HG03565 (cell line): ENCODE data around the gene PEAR1.

Source experiments
- ATAC-seq: cut with Tn5 transposase; IDR thresholded peaks from one replicate; pipeline ENCODE4 v1.9.1; 2021; ENCODE audit warnings: mild to moderate bottlenecking, moderate library complexity; ENCODE audit not compliant: unreplicated experiment

Gene PEAR1

DNA sequence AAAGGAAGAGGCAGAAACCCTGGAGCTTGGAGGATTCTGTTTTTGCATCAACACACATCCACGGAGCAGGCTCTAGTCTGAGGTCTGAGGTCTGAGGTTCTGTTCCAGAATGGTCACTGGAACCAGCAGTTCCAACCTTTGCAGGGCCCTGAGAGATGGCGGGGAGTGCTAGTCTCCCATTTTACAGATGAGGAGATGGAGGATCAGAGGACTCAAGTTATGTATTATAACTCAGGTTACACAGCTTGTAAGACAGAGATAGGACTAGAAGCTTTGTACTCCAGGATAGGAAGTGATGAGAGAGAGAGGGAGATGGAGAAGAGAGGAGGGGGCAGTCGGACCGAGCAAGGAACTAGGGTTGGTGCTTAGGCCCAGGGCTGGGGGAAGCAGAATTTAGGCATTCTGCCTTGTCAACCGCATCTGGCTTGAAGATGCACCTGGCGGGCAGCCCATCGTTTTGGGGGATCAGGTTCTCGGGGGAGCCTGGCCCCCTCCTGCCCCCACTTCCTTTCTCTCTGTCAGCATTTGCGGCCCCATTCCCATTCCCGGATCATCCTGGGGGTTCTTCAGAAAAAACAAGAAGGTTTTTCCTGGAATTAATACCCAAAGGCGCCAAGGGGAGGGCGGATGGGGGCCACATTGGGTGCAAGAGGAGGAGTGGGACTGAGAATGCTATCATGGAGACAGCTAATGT lies 5.6 kb downstream of the PEAR1 start:
- no peak for ATAC-seq

DNA sequence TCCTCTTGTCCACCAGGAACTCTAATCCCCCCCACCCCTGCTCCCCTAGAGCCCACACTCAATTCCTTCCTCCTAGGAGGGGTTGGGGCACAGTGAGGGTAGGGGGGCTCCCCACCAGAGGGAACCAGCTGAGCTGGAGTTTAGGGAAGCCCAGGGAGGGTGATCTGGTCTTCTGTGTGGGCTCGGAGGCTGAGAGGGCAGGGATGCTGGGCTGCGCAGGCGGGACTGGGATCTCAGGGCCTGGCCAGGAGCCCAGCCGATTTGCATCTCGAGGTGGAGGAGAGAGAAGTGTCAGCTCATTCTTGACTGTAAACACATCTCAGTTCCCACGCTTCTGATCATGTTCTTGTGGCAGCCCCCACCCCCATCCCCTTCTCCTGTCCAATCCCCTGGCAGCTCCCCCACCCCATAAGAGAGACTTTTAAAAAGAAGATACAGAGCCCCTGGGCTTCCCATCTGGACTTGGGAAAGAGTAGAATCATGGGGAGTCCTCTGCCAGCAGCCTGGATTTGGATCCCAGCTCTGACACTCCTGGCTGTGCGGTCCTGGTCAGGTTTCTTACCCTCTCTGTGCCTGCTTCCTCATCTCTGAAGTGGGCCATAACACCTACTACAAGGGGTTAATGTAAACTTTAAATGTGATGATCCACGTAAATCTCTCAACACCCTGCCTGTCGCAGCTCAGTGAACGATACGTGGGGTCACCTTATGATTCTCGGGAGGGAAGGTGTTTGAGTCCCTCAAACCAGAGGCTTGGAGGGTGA lies 6.6 kb downstream of the PEAR1 start:
- no peak for ATAC-seq

DNA sequence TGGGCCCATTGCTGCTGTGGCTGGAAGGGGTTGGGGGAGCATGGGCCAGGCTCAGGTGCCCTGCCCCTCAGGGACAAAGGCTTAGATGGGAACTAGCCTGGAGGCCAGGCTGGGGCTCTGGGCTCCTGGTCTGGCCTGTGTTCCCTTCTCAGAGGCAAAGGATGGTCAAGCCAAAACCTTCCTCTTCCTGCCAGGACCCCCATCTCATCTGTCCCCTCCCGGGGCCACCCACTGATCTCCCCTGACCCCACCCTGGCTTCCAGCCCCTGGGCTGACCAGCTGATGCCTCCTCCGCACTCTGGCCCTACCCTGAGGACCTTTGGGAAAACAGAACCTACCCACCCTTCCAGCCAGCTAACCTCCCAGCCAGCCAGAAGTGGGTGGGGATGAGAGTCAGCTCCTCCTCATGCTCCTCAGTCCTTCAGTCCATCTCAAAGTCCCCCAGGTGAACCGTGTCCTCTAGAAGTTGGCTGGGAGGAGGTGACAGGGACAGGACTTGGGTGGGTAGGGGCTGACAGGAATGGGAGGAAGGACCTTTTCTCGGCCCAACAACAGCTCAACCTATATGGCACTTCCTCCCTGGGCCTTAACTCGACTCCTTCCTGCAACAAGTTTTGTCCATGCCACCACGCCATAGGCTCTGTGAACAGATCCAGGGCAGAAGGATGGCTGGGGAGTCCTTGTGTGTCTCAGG lies 7.5 kb downstream of the PEAR1 start:
- ATAC-seq = no peak

- ATAC-seq = no peak
These were observed 8.0 kb downstream of the PEAR1 start for GRCh38 chr1:156901590-156901900.

GRCh38 chr1:156901966-156902915 lies 8.7 kb downstream of the PEAR1 start:
- ATAC-seq = no peak

DNA sequence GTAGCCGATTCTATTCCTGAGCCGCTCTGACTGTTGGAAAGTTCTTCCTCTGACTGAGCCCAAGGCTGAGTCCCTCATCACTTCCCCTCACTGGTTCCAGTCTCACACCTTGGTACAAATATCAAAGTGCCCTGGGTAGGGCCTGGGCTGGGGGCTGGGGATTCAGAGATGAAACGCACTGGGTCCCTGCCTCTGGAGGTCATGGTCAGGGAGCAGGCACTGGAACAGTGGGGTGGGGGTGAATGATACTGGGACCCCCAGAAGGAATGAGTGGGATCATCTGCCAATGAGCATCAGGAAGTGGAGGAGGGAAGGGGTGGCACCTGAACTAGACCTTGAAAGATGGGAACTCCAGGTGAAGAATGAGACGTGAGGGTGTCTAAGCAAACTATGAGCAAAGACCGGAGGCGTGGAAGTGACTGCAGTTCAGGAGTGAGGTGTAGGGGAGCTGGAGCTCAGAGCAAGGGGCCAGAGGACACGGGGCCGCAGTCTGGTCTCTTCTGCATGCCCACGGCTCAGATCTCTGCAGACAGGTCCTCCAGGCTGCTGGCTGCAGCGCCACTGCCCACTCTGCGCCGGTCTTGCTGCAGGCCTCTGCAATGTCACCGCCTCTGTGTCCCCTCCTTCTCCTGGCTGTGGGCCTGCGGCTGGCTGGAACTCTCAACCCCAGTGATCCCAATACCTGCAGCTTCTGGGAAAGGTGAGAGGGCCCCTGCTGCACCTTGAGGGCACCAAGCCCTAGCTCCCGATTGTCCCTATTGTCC lies 10.0 kb downstream of the PEAR1 start:
- no peak for ATAC-seq

- ATAC-seq = no peak
These were observed 10.9 kb downstream of the PEAR1 start for GRCh38 chr1:156904187-156904959.

DNA sequence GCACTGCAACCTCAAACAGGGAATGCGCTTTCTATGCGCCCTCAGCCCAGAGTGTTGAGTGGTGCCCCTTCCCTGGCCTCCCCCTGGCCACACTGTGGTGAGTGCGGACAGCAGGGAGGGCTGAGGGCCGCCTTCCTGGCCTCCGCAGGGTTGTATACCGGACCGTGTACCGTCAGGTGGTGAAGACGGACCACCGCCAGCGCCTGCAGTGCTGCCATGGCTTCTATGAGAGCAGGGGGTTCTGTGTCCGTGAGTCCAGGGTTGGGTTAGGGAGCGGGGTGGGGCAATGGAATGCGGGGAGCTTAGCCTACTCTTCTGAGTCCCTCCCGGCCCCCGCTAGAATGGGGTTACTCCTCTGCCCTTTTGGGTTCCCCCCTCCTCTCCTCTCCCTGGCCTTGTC lies 11.7 kb downstream of the PEAR1 start:
- no peak for ATAC-seq

DNA sequence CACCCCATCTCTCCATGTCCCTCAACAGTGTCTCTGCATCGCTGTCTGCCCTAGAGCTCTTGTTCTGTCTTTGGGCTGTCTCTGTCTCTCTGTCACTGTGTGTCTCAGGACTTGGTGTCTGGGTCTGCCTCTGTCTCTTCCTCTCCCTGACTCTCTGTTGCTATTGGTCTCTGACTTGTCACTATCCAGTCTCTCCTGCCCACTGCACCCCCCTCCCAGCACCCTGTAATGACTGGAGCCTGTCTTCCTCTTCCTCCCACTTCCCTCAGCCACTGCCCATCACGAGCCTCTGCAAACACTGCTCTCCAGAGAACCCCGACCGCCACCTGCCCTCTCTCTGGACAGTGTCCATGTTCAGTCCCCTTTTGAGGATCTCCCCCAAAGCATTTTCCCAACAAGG lies 12.1 kb downstream of the PEAR1 start:
- ATAC-seq = no peak

- no peak for ATAC-seq
These were observed 12.8 kb downstream of the PEAR1 start for GRCh38 chr1:156906206-156906906.

- ATAC-seq = no peak
These were observed 15.0 kb downstream of the PEAR1 start for GRCh38 chr1:156908541-156908940.

DNA sequence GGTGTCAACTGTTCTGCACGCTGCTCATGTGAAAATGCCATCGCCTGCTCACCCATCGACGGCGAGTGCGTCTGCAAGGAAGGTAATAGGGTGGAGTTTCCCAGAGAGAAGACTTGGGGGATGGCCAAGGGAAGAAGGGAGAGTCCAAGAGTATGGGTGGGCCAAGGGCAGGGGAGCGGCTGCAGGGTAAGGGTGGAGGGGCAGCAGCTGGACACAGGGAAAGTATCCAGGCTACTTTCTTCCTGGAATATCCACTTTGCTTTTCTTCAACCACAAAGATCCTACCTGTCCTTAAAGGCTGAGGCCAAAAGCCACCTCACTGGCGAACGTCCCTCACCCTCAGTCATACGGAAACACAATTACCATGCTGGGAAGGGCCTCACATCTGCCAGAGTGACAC lies 15.4 kb downstream of the PEAR1 start:
- ATAC-seq = no peak

GRCh38 chr1:156909671-156910070 lies 16.2 kb downstream of the PEAR1 start:
- ATAC-seq = no peak

DNA sequence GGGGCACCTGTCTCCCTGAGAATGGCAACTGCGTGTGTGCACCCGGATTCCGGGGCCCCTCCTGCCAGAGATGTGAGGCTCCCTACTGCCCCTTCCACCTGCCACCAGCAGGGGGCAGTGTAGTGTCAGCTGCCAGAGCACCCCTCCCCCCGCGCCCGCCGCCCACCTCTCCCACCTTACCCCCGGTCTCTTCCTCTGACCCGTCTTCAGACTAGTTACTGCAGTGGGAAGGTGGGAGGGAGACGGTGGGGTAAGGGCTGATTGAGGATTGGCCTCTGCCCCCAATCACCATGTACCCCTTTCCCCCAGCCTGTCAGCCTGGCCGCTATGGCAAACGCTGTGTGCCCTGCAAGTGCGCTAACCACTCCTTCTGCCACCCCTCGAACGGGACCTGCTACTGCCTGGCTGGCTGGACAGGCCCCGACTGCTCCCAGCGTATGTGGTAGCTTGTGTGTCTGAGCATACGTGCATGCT lies 16.8 kb downstream of the PEAR1 start:
- ATAC-seq = no peak

DNA sequence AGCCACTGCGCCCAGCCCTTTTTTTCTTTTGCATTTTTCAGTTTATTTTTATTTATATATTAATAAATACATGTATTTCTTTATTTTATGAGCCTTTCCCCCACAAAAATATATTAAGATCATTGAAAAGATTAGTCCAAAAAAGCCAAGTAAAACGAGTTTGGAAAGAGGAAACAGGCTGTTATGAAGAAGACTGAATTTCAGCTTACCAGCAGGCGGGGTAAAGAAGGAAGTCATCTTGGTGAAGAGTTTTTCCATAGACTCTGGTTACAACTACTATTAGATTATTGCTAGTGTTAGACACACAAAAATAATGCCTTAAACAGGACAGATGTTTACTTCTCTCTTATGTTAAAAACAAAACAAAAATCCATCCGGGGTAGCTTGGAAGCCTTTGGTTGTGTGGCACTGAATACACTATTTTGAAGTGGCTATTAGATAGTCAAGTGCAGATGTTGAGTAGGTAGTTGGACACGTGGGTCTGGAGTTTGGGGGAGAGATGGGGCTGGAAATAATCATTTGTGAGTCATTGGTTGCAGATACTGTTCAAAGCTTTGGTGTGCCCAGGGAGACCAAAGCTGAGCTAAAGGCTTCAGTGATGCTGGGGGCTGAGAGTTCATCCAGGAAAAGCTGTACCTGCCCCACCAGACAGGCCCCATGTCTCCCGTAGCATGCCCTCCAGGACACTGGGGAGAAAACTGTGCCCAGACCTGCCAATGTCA lies 18.2 kb downstream of the PEAR1 start:
- ATAC-seq = no peak

- no peak for ATAC-seq
These were observed 18.8 kb downstream of the PEAR1 start for GRCh38 chr1:156912310-156912709.

DNA sequence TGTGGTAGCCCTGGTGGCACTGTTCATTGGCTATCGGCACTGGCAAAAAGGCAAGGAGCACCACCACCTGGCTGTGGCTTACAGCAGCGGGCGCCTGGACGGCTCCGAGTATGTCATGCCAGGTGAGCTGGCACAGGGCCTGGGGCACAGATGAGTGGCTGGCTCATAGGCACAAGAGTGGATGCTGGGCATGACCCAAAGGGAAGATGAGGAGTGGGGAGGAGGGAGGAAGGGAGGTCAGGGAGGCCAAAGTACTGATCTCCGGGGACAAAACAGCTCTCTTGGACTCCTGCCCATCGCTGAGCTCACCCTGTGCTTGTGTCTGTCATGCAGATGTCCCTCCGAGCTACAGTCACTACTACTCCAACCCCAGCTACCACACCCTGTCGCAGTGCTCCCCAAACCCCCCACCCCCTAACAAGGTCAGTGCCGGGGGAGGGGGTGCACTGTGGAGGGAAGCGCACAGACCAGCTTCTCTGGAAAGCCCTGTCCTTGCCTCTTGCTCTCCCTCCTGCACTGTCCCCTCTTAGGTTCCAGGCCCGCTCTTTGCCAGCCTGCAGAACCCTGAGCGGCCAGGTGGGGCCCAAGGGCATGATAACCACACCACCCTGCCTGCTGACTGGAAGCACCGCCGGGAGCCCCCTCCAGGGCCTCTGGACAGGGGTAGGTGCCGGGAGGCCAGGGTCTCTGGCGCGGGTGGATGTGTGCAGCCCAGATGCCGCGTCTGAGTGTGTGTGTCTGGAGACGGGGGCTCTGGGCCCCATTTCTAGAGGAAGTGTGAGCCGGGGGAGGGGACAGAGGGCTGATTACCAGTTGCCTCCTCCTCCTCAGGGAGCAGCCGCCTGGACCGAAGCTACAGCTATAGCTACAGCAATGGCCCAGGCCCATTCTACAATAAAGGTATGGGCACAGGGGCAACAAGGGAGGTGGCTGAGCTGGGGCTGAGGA lies 19.6 kb downstream of the PEAR1 start:
- ATAC-seq = no peak
